ENCODE measurements around the gene RPS6KA2.

RPS6KA2 gene

GRCh38 chr6:166613027-166613426, 14.0 kb downstream of the RPS6KA2 start:
- no peak for DNase-seq

- no peak for DNase-seq
Measured at GRCh38 chr6:166612471-166612881, 14.6 kb downstream of the RPS6KA2 start.

DNA sequence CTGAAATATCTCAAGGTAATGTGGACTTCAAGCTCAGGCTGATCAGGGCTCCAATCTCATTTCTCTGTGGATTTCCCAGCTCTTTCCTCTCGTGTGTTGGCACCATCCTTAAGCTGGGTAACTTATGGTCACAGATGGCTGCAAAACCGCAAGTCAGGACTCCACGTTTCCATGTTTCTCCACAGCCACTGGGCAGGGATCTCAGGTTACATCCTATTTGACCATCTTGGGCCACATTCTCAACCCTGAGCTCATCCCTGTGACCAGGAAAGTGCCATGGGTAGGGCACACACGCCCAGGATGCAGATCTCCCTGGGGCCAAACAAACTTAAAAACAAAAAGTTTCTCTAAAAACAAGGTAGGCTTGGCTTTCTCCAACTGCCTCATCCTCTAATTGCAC, 15.4 kb downstream of the RPS6KA2 start:
- DNase-seq: no peak

- DNase-seq: no peak
Measured at GRCh38 chr6:166610069-166610468, 17.0 kb downstream of the RPS6KA2 start.

- DNase-seq: no peak
Measured at GRCh38 chr6:166608774-166609173, 18.3 kb downstream of the RPS6KA2 start.

- no peak for DNase-seq
Measured at GRCh38 chr6:166605752-166606151, 21.3 kb downstream of the RPS6KA2 start.

- no peak for DNase-seq
Measured at GRCh38 chr6:166604911-166605310, 22.1 kb downstream of the RPS6KA2 start.

- no peak for DNase-seq
Measured at GRCh38 chr6:166604328-166604727, 22.7 kb downstream of the RPS6KA2 start.

DNA sequence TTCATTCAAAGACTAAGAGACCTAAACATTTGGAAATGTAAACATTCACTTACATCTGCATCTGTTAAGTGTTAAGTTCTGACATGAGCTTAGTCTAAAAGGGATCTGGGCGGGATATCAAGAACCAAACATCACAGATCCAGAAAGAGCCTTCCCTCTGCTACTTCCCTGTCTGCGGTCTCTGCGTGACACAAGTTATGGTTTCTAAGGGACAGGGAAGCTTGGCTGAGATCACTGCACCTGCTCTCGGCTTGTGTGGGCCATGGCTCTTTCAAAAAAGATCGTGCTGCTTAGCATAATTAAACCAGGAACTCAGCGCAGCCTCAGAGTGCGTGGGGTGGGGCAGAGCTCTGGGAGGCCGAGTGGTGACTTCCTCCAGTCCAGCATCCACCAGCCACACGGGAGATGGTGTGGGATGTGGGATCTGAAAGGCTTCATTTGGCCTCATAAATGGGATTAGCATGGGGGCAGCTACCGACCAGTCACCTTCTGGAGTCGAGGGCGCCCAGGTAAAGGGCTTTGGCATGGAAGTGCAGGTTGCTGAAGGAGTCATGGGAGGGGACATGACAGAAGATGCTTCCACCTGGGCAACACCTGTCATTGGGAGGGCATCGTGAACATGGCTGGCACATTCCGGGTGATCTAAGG, 23.9 kb downstream of the RPS6KA2 start:
- no peak for DNase-seq

GRCh38 chr6:166601956-166602355, 25.1 kb downstream of the RPS6KA2 start:
- DNase-seq: no peak

- no peak for DNase-seq
Measured at GRCh38 chr6:166600931-166601330, 26.1 kb downstream of the RPS6KA2 start.

- no peak for DNase-seq
Measured at GRCh38 chr6:166599205-166599604, 27.8 kb downstream of the RPS6KA2 start.

DNA sequence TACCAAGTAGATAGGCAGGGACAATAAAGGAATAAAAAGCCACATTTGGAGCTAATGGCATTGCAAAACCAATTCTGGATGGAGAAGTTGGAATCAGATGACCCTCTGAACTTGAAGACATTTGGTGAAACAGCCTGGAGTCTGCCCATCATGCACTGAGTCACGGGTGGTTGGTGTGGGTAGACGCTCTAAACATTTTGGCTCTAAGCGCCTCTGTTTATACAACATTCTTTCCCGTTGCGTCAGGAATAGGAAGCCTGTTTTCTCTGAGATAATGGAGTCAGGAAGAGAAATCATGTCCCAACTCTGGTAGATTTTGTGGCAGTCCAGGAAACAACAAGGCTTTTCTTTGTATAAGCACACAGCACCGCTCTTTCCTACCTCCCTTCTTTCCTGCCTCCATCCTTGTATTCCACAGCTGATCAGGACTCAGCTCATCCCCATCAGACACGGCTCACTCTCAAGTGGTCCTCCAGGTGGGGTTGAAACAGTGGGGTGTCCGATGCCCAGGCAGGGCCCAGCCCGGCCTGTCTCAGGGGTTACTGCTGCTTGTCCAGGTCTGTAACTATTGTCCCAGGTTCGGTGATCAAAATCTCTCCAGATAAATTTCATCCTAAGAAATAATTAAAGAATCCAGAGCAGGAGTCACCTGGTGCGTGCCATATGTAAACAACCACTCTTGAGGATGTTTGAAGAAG, 28.5 kb downstream of the RPS6KA2 start:
- peak; percentile 74 for DNase-seq

DNA sequence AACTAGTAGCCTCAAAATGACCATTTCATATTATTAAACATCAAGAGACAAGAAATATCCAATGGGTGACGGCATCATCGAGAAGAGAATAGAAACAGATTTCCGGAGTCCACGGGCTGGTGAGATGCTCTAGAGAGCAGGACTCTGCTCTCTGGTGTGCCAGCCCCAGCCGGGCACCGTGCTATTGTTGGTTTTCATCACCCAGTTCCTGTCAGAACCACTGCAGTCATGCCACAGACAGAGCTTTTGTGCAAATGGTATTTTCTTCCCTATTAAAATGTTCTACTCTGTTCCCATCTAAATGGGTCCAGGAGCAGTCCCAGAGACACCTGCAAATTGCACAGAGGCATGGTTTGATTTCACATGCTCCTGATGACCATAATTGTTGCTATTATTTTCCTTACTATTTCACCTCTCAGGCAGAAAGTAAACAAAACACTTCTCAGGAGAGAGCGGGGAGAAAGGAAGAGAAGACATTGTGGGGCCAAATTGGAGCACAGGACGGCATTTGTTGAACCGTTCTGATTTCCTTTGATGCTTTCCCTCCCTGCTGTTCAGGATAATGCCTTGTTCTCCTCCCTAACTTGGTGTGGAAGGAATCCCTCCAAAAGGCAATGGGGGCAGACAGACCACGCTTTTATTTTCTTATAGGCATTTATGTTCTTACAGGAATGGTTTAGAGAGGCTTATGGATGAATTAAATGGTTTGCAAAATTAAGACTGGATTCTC, 29.2 kb downstream of the RPS6KA2 start:
- peak; percentile 58 for DNase-seq

DNA sequence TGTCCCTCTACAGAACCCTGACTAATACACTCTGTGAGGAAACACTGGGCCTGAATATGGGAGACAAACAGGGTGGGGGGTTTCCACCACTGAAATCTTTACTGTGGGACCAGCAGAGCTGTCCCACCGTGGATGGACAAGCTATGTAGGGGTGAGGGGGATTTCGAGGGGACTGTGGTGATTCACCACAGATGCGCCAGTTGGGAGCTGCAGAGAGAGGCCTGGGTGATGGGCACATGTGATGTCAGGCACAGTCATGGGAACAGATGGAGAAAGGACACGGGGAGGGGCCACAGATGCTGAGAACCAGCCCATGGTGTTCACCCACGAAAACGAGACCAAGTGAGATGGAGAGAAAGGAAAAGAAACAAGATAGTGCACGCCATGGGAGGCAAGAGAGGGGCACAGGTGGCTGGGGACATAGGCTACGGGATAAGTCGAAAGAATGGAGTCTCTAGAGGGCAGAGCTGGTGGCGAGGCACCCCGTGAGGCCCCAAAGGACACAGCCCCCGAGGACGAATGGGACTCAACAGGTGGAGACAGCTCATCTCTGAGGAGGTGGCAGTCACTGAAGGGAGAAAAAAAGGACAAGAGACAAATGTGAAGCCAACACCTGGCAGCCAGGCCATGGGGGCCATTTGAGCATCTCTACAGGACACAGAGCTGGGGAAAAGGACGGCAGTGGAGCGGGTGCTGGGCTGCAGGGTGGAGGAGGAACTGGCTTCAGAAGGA, 30.1 kb downstream of the RPS6KA2 start:
- DNase-seq: no peak

DNA sequence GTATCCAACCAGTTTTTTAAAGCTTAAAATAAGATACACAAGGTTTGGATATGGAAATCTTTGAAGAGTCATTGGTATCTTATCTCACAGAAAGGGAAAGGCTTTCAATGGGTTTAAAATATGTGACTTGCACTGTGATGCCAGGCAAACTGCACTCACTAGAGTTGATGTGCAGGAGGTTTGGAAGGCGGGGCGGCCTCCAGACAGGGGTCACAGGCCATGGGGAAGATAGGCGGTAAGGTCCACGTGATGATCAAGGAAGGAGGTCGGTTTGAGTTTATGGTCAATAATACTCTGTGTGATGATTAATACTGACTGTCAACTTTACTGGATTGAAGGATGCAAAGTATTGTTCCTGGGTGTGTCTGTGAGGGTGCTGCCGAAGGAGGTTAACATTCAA, 31.1 kb downstream of the RPS6KA2 start:
- no peak for DNase-seq

DNA sequence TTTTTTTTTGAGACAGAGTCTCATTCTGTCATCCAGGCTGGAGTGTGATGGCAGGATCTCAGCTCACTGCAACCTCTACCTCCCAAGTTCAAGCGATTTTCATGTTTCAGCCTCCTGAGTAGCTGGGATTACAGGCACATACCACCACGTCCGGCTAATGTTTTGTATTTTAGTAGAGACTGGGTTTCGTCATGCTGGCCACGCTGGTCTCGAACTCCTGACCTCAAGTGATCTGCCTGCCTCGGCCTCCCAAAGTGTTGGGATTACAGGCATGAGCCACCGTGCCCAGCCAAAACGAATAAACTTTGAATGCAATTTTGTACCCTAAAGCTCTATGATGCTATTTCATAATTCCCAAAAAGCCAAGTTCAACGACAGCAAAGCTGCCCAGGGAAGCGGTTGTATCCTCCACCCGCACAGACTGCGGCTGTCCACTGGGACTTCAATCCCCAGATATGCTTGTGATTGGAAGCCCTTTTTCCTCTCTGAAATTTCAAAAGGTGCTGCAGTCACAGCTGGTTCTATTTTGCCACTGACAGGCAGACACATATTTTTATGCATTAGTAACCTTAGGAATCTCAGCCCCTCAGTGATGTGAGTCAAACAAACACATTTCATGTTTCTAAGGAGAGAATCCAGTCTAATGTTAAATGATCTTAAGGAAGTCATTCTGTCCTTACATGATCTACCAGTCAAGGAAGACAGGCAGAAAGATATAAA, 31.8 kb downstream of the RPS6KA2 start:
- no peak for DNase-seq

- no peak for DNase-seq
Measured at GRCh38 chr6:166592821-166593220, 34.2 kb downstream of the RPS6KA2 start.

GRCh38 chr6:166591961-166592520, 35.0 kb downstream of the RPS6KA2 start:
- no peak for DNase-seq

DNA sequence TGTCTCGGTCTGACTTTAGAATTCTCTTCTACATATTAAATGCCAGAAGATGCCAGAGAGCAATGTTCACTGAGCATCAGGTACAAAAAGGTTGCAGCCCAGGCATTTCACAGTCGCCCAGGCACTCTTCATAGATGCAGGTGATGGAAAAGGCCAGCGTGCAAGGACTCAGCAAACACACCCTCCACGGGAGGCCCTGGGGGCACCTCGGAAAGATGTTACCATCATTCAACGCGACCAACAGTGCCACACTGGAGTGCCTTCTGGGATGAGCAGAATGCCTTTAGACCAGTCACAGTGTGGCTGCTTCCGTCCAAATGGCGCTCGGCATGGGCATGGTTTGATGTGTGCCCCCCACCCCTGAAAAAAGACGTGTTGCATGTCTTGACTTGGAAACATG, 36.0 kb downstream of the RPS6KA2 start:
- DNase-seq: no peak

DNA sequence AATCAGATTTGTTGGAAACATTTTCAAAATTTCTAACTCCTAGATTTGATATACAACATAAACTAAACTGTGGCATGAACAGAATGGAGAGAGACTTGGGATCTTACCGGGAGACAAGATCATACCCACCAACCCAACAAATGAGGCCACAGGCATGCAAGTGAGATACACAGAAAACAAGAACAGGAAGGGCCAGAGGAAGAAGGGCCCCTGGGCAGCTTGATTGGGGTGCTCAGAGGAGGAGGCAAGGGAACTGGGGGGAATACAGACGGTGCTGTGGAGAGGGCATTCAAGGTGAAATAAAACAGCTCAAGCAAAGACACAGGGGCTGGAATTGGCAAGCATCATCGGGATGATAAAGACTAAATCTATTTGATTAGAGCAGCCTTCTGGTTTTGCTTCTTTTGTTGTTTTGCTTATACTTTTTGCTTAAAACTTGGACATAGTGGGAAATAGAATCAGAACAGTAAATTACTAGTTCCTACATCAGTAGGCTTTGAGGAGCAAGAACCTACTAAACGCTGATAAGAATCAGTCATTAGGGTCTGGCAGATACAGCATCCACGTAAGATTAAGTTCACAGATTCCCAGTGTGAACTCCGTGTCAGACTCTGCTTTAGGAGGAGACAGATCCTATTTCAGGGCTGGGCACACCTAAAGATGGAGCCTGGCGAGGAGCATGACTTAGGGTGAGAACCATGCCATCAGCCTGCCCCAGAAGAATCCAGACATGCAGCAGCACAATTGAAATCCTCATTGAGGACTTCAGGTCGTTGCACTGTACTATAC, 37.1 kb downstream of the RPS6KA2 start:
- DNase-seq: no peak

GRCh38 chr6:166589337-166589731, 37.7 kb downstream of the RPS6KA2 start:
- no peak for DNase-seq
